ENCODE data around the gene GRK5. TPM values are rescaled to one million over a fixed set of nuclear protein-coding genes. Genes with fewer than 3 reads are reported as not detected.

GRK5 gene
- total and polyA plus RNA-seq, 9 of the 15 experiments (the other 6 are each of a cell fraction or from before 2014, with no cell fraction given), result 0.46 to 0.83 (median 0.67) TPM; not detected in 2

GRCh38 chr10:119263951-119264617, 56.7 kb downstream of the GRK5 start:
- Histone ChIP-seq H3K4me1 (replicated peaks in 1 of 2; ENCODE audit: control insufficient read depth in 2 of 2, insufficient read depth in 2 of 2, low read length in 2 of 2) (peaks cover 4 to 5% of the 10 kb centered on the region in 2 experiments; a peak in 3 of 5 replicates), H3K36me3 (ENCODE audit: control insufficient read depth, insufficient read depth, low read length) (no peaks in the 10 kb centered on the region), H3K9me1 (ENCODE audit: control insufficient read depth, insufficient read depth, low read length) (no peaks in the 10 kb centered on the region), H4K20me1 (replicated peaks; ENCODE audit: control insufficient read depth, insufficient read depth, low read length) (no peaks in the 10 kb centered on the region), H3K79me2 (ENCODE audit: control insufficient read depth, insufficient read depth, low read length) (no peaks in the 10 kb centered on the region), H2AFZ (ENCODE audit: low read depth, low read length) (no peak overlapping the region), H3K9ac (ENCODE audit: insufficient read depth in 1 of 2, low read depth in 2 of 2, low read length in 2 of 2) (no peak overlapping the region), H3K27ac (ENCODE audit: extremely low read depth, low read depth, low read length) (no peak overlapping the region), H3K9me3 (replicated peaks; ENCODE audit: control insufficient read depth, insufficient read depth, low read depth, low read length) (no peaks in the 10 kb centered on the region), H3K4me2 (ENCODE audit: insufficient read depth, low read length) (no peak overlapping the region), H3K4me3 (no peak overlapping the region), H3K27me3 (ENCODE audit: control insufficient read depth in 2 of 2, insufficient read depth in 2 of 2, low read length in 2 of 2) (no peaks in the 10 kb centered on the region)
- in situ Hi-C loops (cut with MboI), result no loop called here
- TF ChIP-seq OTX1 (CRISPR knock-in tag; IDR thresholded peaks at IDR 0.05) (no peak), ZNF398 (CRISPR knock-in tag; IDR thresholded peaks at IDR 0.05) (no peak), FOXA1 (IDR thresholded peaks at IDR 0.05; ENCODE audit: borderline replicate concordance) (no peak), IRF1 (CRISPR knock-in tag; IDR thresholded peaks at IDR 0.05; ENCODE audit: borderline replicate concordance) (no peak), EGR1 (conservative IDR thresholded peaks at IDR 0.05) (no peak), SREBF1 (IDR thresholded peaks at IDR 0.05; ENCODE audit: borderline replicate concordance, low read depth, low read length) (no peak), ERF (CRISPR knock-in tag; IDR thresholded peaks at IDR 0.05) (no peak), ZNF316 (IDR thresholded peaks at IDR 0.05) (no peak)
- ATAC-seq, result no peak
- WGBS (ENCODE audit: insufficient coverage, low coverage, missing lambda C conversion rate), result 31% methylated on average over 3 of the region's 4 CpGs
- intact Hi-C loops (cut with micrococcal nuclease), result no loop called here
- ChIA-PET POLR2A (no interaction called here), CTCF (ENCODE audit: low intra/inter-chr PET ratio) (no interaction called here)
- BruUV-seq (replicated peaks), result no TSS peak
- DNase-seq (ENCODE audit: extremely low read depth in 1 of 4, low spot score in 3 of 4), result no peak
- FAIRE-seq, result no peak

Data from K562 (cell line).